GM18505 (cell line): ENCODE data around the gene SELENOV.
A peak's percentile ranks its signal among the peaks of the same experiment; 100 is the strongest.
"Not testable (repeated sequence)": the region's sequence is repeated elsewhere in the genome, so short reads cannot be mapped to it uniquely, and the experiment has no call there.

Source experiments
- ATAC-seq: cut with Tn5 transposase; IDR thresholded peaks from one replicate; pipeline ENCODE4 v1.9.1; 2021; ENCODE audit not compliant: unreplicated experiment
- POLR2A ChIP-seq: IDR thresholded peaks from 4 replicates; pipeline ENCODE4 v1.6.1; 2011; ENCODE audit warnings: borderline replicate concordance; ENCODE audit not compliant: insufficient read depth, insufficient read length; ENCODE audit errors: extremely low read depth

Gene SELENOV, protein sequence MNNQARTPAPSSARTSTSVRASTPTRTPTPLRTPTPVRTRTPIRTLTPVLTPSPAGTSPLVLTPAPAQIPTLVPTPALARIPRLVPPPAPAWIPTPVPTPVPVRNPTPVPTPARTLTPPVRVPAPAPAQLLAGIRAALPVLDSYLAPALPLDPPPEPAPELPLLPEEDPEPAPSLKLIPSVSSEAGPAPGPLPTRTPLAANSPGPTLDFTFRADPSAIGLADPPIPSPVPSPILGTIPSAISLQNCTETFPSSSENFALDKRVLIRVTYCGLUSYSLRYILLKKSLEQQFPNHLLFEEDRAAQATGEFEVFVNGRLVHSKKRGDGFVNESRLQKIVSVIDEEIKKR

DNA sequence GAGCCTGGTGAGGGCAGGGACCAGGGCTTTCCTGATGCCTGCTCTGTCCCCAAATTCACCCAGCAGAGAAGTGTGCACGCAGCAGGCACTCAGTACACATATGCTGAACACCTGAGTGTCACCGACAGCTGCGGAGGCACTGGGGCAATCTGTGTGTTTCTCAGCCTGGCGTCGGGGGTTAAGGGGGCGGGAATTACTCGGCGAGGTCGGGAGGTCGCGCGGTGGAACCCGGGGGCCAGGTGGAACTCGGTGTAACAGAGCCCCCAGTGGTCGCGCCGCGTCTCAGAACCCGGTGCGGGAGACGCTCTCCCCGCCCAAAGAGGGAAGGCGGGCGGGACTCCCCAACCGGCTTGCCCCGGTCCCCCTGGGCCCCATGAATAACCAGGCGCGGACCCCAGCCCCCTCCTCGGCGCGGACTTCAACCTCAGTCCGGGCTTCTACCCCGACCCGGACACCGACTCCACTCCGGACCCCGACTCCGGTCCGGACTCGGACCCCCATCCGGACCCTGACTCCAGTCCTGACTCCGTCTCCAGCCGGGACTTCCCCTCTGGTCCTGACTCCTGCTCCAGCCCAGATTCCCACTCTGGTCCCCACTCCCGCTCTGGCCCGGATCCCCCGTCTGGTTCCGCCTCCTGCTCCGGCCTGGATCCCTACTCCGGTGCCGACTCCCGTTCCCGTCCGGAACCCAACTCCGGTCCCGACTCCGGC, at the start of gene SELENOV:
TSS of gene SELENOV (plus strand) at position 300 of the 711 bp plus-strand sequence. CDS start at position 374, 74 bp downstream.
- no peak for TF ChIP-seq POLR2A
- ATAC-seq = no peak

GRCh38 chr19:39465956-39466747, 48.8 kb upstream of the SELENOV start:
- no peak for ATAC-seq
- no peak for TF ChIP-seq POLR2A

DNA sequence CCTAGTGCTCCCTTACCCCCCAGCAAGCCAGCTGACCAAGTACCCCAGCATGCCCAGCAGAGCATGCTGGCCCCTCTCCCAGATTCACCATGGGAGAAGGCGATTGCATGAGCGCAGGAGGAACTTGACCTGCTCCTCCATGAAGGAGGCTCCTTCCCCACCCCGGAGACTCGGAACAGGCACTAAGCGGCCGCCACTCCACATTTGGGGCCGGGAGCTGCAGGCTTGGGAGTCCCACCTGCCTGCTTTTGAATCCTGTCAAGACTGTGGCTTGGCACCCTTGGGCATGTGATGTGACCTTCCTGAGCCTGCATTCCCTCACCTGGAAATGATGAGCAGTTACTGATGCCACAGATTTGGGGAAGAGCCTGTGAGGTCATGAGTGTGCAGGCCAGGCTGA, 47.0 kb upstream of the SELENOV start:
- no peak for TF ChIP-seq POLR2A
- no peak for ATAC-seq

GRCh38 chr19:39469036-39469435, 45.9 kb upstream of the SELENOV start:
- no peak for TF ChIP-seq POLR2A
- ATAC-seq = no peak

- no peak for TF ChIP-seq POLR2A
- ATAC-seq = no peak
Observed at GRCh38 chr19:39469567-39469966, 45.4 kb upstream of the SELENOV start.

DNA sequence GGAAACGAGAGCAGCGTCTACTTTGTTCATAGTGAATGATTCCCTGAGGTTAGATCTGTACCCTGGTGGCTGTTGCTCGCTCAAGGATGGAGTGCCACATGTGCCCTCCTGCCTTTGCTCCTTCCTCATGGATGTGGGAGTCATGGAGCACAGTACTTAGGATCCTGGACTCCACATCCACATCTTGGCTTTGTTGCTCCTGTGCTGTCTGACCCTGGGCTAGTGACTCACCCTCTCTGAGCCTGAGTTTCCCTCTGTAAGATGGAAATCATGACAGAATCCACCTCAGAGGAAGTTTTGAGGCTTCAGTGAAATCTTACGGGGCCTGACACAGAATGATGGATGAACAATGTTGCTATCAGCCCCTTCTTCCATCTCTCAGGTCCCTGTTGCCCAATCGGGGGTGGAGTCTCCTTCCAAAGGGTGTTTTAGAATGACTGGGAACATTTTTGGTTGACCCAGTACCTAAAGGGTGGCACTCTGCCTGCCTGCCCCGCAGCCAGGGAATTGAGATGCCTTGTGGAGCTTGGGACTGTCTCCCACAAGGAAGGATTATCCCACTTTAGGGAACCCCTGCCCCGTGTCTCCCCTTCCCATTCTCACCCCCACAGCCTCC, 44.1 kb upstream of the SELENOV start:
- no peak for TF ChIP-seq POLR2A
- no peak for ATAC-seq

DNA sequence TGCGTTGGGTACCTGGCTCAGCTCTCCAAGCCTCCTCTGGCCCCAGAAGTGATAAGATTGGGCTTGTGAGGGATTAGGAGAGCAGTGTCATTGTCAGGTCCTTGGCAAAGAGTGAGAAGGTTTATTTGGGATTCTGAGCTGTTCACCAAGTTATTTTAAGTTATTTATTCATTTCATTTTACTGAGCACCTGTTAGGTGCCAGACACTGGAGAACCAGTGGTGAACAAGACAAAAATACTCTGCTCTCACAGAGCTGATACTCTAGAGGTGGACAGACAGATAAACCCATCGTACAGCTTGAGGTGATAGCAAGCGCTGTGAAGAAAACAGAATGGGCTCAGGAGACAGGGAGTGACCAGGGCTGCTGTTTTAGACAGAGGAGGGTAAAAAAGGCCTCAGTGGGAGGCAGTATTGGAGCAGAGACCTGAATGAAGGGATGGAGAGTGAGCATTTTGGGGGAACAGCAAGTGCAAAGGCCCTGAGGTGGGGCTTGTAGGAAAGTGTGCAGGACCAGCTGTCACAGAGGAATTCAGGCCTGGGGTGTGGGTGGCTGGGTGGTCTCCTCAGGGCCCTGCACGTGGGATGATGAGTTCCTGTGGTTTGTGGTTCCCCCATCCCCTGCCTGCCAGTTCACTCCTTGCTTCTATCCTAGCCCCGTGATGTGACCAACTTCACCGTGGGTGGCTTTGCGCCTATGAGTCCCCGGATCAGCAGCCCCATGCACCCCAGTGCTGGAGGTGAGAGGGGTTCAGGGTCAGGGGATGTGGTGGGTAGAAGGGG, 43.0 kb upstream of the SELENOV start:
- no peak for TF ChIP-seq POLR2A
- no peak for ATAC-seq

DNA sequence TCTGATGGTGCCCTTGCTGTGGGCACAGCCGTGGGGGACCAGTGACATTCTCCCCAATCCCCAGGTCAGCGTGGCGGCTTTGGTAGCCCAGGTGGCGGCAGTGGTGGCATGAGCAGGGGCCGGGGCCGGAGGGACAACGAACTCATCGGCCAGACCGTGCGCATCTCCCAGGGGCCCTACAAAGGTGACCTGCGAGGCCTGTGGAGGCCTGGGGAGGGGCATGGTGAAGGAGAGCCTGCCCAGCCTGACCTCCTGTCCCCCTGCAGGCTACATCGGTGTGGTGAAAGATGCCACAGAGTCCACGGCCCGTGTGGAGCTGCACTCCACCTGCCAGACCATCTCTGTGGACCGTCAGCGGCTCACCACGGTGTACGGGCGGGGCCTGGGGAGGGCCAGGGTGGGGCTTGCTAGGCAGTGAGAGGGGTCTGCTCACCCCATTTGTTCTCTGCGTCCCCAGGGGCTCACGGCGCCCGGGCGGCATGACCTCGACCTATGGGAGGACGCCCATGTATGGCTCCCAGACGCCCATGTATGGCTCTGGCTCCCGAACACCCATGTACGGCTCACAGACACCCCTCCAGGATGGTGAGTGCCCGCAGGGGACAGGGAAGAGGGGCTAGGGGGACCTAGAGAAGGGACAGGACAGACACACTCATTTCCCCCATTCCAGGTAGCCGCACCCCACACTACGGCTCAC, 42.0 kb upstream of the SELENOV start:
- ATAC-seq = no peak
- TF ChIP-seq POLR2A = no peak

- no peak for ATAC-seq
- TF ChIP-seq POLR2A = no peak
Observed at GRCh38 chr19:39473443-39473960, 41.4 kb upstream of the SELENOV start.

GRCh38 chr19:39474139-39474620, 40.8 kb upstream of the SELENOV start:
- no peak for ATAC-seq

DNA sequence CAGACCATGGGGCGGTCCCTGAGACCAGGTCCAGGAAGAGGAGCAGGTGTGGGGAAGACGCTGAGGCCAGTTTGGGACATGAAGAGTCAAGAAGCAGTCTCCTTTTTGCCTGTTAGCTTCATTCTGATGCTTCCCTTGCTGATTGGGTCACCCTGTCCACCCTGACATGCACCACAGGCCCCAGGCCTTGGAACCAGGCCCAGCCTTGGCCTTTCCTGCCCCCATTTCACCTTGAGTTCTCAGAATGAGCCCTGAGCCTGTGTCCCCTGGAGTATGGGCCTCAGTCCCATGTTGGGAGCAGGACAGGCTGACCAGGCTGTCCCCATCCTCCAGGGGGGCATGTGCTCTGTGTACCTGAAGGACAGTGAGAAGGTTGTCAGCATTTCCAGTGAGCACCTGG, 39.2 kb upstream of the SELENOV start:
- no peak for ATAC-seq
- peak; percentile 14 for TF ChIP-seq POLR2A

More at GRCh38 chr19:39474139-39474620, 40.8 kb upstream of the SELENOV start:
- TF ChIP-seq POLR2A = no peak

DNA sequence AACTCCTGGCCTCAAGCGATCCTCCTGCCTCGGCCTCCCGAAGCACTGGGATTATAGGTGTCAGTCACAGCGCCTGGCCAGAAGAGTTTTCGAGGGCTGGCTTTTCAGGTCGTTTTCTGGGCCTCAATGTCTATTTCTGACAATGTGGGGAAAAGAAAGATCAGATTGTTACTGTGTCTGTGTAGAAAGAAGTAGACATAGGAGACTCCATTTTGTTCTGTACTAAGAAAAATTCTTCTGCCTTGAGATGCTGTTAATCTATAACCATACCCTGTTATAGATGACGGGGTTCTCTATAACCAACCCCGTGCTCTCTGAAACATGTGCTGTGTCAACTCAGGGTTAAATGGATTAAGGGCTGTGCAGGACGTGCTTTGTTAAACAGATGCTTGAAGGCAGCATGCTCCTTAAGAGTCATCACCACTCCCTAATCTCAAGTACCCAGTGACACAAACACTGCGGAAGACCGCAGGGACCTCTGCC, 35.6 kb upstream of the SELENOV start:
- not testable (repeated sequence) for ATAC-seq
